ENCODE data around the gene AFF3.

AFF3 gene

DNA sequence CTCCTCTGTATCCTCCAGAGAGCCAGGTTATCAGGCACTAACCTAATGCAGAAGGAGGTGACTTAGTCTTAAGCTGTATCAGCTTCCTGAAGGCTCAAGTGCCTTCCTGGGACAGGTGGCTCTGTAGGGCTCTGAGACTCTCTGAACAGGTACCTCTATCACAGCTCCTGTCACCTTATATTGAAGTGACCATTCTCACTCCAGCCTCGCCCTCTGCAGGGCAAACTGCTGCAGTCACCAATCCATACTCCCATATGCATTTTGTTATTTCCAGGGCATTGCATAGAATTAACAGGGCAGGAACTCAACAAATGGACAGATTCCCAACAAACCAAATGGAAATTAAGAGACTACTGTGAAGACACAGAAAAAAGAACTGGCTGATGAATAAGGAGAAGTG is 449.6 kb downstream of the AFF3 start:
- no peak overlapping the region for H3K4me3 ChIP-seq (ENCODE audit: low read depth, low read length)
- TF ChIP-seq, protein P1, sequence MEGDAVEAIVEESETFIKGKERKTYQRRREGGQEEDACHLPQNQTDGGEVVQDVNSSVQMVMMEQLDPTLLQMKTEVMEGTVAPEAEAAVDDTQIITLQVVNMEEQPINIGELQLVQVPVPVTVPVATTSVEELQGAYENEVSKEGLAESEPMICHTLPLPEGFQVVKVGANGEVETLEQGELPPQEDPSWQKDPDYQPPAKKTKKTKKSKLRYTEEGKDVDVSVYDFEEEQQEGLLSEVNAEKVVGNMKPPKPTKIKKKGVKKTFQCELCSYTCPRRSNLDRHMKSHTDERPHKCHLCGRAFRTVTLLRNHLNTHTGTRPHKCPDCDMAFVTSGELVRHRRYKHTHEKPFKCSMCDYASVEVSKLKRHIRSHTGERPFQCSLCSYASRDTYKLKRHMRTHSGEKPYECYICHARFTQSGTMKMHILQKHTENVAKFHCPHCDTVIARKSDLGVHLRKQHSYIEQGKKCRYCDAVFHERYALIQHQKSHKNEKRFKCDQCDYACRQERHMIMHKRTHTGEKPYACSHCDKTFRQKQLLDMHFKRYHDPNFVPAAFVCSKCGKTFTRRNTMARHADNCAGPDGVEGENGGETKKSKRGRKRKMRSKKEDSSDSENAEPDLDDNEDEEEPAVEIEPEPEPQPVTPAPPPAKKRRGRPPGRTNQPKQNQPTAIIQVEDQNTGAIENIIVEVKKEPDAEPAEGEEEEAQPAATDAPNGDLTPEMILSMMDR (IDR thresholded peaks at IDR 0.05; ENCODE audit: borderline replicate concordance, insufficient read depth, low read depth, low read length) = no peak

DNA sequence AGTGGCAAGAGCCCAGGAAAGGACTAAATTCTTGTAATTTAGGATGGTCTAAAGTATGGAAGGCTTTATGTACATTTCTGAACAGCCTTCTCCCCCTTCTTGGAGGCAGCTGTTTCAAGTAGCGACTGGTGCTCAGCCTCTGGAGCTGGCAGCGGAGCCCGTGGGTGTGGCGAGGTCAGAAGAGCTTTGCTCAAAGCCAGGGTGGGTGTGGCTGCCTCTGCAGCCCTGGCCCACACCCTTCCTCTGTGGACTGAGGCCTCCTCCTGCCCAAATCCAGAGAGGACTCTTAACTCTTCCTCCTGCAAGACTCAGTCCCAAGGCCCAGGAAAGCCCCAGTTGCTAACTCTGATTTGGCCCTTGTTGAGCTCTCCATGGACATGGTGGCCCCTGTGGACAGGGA is 450.5 kb downstream of the AFF3 start:
- TF ChIP-seq, protein P1 (IDR thresholded peaks at IDR 0.05; ENCODE audit: borderline replicate concordance, insufficient read depth, low read depth, low read length) = no peak
- no peak overlapping the region for H3K4me3 ChIP-seq (ENCODE audit: low read depth, low read length)

DNA sequence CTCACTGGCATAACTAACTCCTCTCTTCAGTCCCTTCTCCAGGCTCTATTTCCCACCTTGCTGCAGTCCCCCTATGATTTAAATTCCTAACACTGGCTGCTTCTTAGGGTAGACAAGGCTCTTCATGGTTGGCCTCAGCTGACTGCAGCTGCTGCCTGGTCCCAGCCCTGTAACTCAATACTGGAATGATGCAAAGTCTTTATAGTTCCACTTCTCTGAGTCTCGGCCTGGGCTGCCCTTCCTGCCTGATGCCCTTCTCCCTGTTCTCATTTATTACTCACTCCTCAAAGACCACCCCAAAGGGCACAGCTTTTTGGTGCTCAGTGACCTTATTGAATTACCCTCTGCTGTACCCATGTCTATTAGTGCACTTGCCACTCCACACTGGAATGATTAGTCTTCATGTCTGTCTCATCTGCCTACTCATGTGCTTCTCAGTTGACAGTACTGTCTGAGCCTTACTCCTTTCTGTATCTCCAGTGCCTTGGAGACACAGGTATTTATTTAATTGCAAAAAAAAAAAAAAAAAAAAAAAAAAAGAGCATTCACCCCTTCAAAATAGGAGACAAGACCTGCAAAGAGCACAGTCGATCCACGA is 453.1 kb downstream of the AFF3 start:
- H3K4me3 ChIP-seq (ENCODE audit: low read depth, low read length) = no peak overlapping the region

DNA sequence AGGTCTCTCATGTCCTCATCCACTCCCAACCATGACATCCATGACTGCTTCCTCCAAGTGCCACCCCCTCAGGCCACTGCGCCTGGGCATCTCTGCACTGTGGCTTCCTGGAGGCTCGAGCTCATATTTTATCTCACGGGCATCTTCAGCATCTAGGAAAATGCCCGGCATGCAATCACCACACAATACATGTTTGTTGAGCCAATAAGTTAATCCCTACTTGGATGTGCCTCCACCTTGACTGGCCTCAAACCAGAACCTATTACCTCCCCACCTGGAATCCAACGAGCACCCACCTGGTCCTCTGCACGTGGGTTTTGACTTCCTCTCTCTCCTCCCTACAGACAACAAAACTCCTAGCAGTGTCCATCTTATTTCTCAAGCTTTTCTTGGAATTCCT is 453.7 kb downstream of the AFF3 start:
- TF ChIP-seq, protein P1 (IDR thresholded peaks at IDR 0.05; ENCODE audit: borderline replicate concordance, insufficient read depth, low read depth, low read length) = no peak
- no peak overlapping the region for H3K4me3 ChIP-seq (ENCODE audit: low read depth, low read length)

More for the DNA sequence above, 453.1 kb downstream of the AFF3 start:
- TF ChIP-seq, protein P1 (IDR thresholded peaks at IDR 0.05; ENCODE audit: borderline replicate concordance, insufficient read depth, low read depth, low read length) = no peak

DNA sequence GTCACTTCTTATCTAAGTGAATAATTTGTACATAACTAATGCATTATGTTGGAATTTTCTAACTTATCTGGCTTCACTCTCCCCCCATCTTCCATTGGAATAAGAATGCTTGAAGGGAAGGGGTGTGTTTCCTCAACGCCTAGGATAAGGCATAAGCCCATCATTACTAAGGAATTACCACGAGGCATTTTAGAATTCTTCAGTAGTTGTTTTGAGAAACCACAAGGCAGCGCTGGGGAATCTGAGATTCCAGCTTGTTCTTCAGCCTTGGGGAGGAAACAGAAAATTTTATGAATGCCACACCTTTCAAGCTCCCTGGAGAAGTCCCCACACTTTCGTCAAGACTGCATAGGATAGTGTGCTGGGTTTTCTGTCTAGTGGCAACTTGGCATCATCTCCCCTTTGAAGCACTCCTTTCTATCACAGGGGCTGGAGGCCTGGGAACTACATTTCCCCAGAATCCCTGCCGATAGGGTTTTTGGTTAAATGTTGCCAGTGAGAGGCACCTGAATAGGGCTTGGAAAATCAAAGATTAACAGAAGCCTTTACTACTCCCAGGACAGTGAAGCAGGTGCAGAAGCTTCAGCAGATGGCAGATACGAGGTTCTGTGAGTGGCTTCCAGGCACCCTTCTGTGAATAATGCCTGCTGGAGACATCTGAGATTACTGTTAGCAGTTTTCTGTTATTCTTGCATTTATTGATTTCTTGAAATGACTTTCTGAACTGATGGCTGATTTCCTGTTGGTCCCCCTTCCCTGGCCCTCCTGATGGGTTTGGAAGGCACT is 459.9 kb downstream of the AFF3 start:
- TF ChIP-seq, protein P1 (IDR thresholded peaks at IDR 0.05; ENCODE audit: borderline replicate concordance, insufficient read depth, low read depth, low read length) = no peak

DNA sequence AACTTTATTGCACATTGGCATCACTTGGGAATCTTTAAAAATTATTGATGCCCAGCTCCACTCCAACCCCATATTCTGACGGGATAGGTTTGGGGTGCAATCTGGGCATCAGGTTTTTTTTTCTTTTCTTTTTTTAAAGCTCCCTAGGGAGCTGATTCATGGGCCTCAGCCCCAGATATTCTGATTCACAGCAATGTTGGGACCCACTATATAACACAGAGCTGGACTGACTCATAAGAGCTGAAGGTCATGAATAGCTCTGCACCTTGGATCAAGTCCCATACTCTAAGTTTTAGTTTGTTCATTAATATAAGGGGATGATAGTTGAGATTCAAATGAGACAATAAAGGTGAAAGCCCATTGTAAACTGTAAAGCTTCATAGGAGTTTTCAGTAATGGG is 461.4 kb downstream of the AFF3 start:
- TF ChIP-seq, protein P1 (IDR thresholded peaks at IDR 0.05; ENCODE audit: borderline replicate concordance, insufficient read depth, low read depth, low read length) = no peak
- H3K4me3 ChIP-seq (ENCODE audit: low read depth, low read length) = no peak overlapping the region

More for the DNA sequence above, 459.9 kb downstream of the AFF3 start:
- no peak overlapping the region for H3K4me3 ChIP-seq (ENCODE audit: low read depth, low read length)

DNA sequence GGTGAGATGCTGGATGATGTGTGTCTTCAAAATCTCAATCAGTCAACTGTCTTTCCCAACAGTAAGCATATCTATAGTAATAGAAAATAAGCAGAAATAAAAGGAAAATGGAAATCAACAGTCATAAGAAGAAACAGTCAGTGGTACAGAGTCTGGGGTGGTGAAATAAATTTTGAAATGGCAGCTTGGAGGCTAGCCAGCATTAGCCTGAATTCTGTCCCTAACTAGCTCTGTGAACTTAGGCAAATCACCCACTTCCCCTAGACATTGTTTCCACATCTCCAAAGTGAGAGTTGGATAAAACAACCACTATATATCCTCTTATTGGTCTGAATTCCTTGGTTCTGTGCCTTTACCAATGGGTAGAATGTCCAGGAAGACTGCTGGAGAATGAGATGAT is 462.9 kb downstream of the AFF3 start:
- TF ChIP-seq, protein P1 (IDR thresholded peaks at IDR 0.05; ENCODE audit: borderline replicate concordance, insufficient read depth, low read depth, low read length) = no peak
- no peak overlapping the region for H3K4me3 ChIP-seq (ENCODE audit: low read depth, low read length)

All from GM12875 (cell line).